PC-9 (cell line): ENCODE data around the gene ARHGAP5. TPM values are rescaled to one million over a fixed set of nuclear protein-coding genes. Genes with fewer than 3 reads are reported as not detected.

Experiments
- BruUV-seq: library from RNA; stranded (reverse); fragments of 400-500 nt; replicated peaks from 2 replicates; lab custom pipeline; 2021; lab: Mats Ljungman, UMichigan
- CTCF ChIA-PET: fragments of 300-600 bp; sonication (Branson Sonifier 250); formaldehyde crosslinking; loops from one replicate; lab custom pipeline; 2022; ENCODE audit warnings: antibody characterized with exemption; lab: Charles Lee
- POLR2A ChIA-PET: fragments of 300-600 bp; sonication (Branson Sonifier 250); formaldehyde crosslinking; loops from one replicate; lab custom pipeline; 2022; ENCODE audit warnings: antibody characterized with exemption; ENCODE audit not compliant: unreplicated experiment; lab: Charles Lee
- DNase-seq, 2 experiments: peaks; one replicate each; pipeline versions ENCODE4 v3.0.0 to v3.0.0-alpha.2; 2015 to 2022; ENCODE audit warnings: mixed read lengths in 1 of 2
- H2AFZ ChIP-seq: fragments of 200-600 bp; sonication (generic); 2 replicates; pipeline ENCODE4 v1.8.1; 2017; ENCODE audit warnings: antibody characterized with exemption
- H3F3A ChIP-seq: fragments of 200-600 bp; sonication (generic); 2 replicates; pipeline ENCODE4 v1.8.1; 2017; ENCODE audit warnings: antibody characterized with exemption, mild to moderate bottlenecking, low read depth; ENCODE audit not compliant: insufficient read depth
- H3K27ac ChIP-seq: fragments of 200-600 bp; sonication (generic); 2 replicates; pipeline ENCODE4 v1.6.1; 2016; ENCODE audit warnings: mixed run types
- H3K27me3 ChIP-seq: fragments of 200-600 bp; sonication (generic); 2 replicates; pipeline ENCODE4 v1.6.1; 2016; ENCODE audit warnings: low read depth, mixed run types; ENCODE audit not compliant: insufficient read depth
- H3K36me3 ChIP-seq: fragments of 200-600 bp; sonication (generic); 2 replicates; pipeline ENCODE4 v1.6.1; 2016; ENCODE audit warnings: low read depth, mixed run types
- H3K4me1 ChIP-seq: fragments of 200-600 bp; sonication (generic); replicated peaks from 2 replicates; pipeline ENCODE4 v1.6.1; 2016; ENCODE audit warnings: mixed run types; ENCODE audit not compliant: insufficient read depth
- H3K4me2 ChIP-seq: fragments of 200-600 bp; sonication (generic); 2 replicates; pipeline ENCODE4 v1.6.1; 2017; ENCODE audit warnings: mixed run types
- H3K4me3 ChIP-seq: fragments of 200-600 bp; sonication (generic); 2 replicates; pipeline ENCODE4 v1.6.1; 2016; ENCODE audit warnings: mixed run types
- H3K79me2 ChIP-seq: fragments of 200-600 bp; sonication (generic); 2 replicates; pipeline ENCODE4 v1.6.1; 2017; ENCODE audit warnings: low read depth, mixed run types
- H3K9me2 ChIP-seq: fragments of 200-600 bp; sonication (generic); 2 replicates; pipeline ENCODE4 v1.8.1; 2017; ENCODE audit warnings: mild to moderate bottlenecking; ENCODE audit not compliant: insufficient read depth
- H3K9me3 ChIP-seq: fragments of 200-600 bp; sonication (generic); 2 replicates; pipeline ENCODE4 v1.8.1; 2016; ENCODE audit warnings: low read depth; ENCODE audit not compliant: insufficient read depth
- H4K20me1 ChIP-seq: fragments of 200-600 bp; sonication (generic); 2 replicates; pipeline ENCODE4 v1.8.1; 2017; ENCODE audit not compliant: insufficient read depth
- EZH2 ChIP-seq: fragments of 200-600 bp; sonication (generic); IDR thresholded peaks from 2 replicates; pipeline ENCODE4 v1.8.0; 2017; ENCODE audit warnings: antibody characterized with exemption, low read depth
- intact Hi-C: fragments of 100-400 bp; cut with micrococcal nuclease; formaldehyde crosslinking; loops from one replicate; pipeline ENCODE4 v1.10.0; 2022; ENCODE audit not compliant: unreplicated experiment
- total RNA-seq: library from RNA; stranded (reverse); gene quantifications from 2 replicates; pipeline ENCODE4 v1.2.3, GENCODE V29; 2021
- TF ChIP-seq, protein P1 (sequence below): fragments of 200-600 bp; sonication (generic); conservative IDR thresholded peaks from 2 replicates; pipeline ENCODE4 v1.6.1; 2017; ENCODE audit warnings: mixed run types, antibody characterized with exemption, mild to moderate bottlenecking, moderate library complexity

The ARHGAP5 gene
- total RNA-seq, 1 experiment from 2014 or later = 58.6 TPM

DNA sequence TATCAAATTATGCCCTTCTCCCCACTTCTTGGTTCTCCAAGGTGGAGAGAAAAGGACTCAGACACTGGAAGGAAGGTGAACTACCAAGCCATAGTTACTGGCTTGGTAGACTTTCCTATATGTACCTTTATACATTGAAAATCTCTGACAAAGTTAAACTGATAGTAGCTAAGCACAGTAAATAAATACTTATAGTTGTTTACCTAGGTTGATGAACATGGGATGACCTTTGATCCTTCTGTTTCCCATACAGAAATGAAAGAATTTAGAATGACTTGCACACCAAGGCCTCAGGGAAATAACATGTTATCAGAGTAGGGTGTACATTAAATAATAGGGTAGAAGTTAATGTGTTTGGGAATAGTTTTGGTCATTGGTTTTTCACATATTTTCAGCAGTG lies 6.7 kb downstream of the ARHGAP5 start:
- POLR2A ChIA-PET = no interaction called here
- intact Hi-C loops = no loop called here
- CTCF ChIA-PET = no interaction called here
- peaks cover 48% of the 10 kb centered on the region for H3K4me1 ChIP-seq
- H3K4me3 ChIP-seq = no peak overlapping the region
- no peak for DNase-seq
- no peaks in the 10 kb centered on the region for H3K9me2 ChIP-seq
- no peak for TF ChIP-seq EZH2
- TF ChIP-seq, protein P1, sequence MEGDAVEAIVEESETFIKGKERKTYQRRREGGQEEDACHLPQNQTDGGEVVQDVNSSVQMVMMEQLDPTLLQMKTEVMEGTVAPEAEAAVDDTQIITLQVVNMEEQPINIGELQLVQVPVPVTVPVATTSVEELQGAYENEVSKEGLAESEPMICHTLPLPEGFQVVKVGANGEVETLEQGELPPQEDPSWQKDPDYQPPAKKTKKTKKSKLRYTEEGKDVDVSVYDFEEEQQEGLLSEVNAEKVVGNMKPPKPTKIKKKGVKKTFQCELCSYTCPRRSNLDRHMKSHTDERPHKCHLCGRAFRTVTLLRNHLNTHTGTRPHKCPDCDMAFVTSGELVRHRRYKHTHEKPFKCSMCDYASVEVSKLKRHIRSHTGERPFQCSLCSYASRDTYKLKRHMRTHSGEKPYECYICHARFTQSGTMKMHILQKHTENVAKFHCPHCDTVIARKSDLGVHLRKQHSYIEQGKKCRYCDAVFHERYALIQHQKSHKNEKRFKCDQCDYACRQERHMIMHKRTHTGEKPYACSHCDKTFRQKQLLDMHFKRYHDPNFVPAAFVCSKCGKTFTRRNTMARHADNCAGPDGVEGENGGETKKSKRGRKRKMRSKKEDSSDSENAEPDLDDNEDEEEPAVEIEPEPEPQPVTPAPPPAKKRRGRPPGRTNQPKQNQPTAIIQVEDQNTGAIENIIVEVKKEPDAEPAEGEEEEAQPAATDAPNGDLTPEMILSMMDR = no peak
- peaks cover 11% of the 10 kb centered on the region for H3F3A ChIP-seq
- H2AFZ ChIP-seq = no peak overlapping the region
- no peaks in the 10 kb centered on the region for H3K36me3 ChIP-seq
- no TSS peak for BruUV-seq
- H3K9me3 ChIP-seq = no peaks in the 10 kb centered on the region
- H4K20me1 ChIP-seq = peaks cover 24% of the 10 kb centered on the region
- no peaks in the 10 kb centered on the region for H3K27me3 ChIP-seq
- peaks cover 94% of the 10 kb centered on the region for H3K79me2 ChIP-seq
- no peak overlapping the region for H3K4me2 ChIP-seq
- H3K27ac ChIP-seq = no peak overlapping the region

DNA sequence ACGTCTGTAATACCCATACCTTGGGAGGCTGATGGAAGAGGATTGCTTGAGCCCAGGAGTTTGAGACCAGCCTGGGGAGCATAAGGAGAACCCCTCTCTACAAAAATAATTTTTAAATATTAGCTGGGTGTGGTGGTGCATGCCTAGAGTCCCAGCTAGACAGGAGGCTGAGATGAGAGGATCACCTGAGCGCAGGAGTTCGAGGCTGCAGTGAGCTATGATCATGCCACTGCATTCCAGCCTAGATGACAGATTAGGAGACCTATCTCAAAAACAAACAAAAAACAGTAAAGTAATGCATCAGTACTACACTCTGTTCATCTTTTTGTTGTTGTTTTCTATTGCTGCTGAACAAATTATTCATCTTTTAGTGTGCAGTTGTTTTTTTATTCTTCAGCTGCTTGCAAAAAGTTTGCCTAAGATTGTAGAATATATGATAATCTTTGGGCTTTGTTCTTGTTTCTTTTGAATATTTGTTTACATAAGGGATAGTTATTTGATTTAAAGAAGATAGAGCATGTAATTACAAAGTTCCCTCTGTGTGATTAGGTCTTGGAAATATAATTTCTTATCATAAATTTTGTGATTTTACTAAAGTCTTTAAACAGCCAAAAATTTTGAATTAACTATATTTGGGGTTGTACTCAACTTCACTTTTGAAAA lies 8.2 kb downstream of the ARHGAP5 start:
- Histone ChIP-seq H4K20me1 (peaks cover 24% of the 10 kb centered on the region), H3K9me3 (no peaks in the 10 kb centered on the region), H3K36me3 (peaks cover 2% of the 10 kb centered on the region), H3K4me2 (peak overlapping the region; percentile 16; the same call in 1 of the 2 replicates), H3K9me2 (no peaks in the 10 kb centered on the region), H3K4me3 (no peak overlapping the region), H3K79me2 (peaks cover 94% of the 10 kb centered on the region), H3K27ac (no peak overlapping the region), H3K4me1 (peaks cover 38% of the 10 kb centered on the region), H2AFZ (no peak overlapping the region), H3F3A (peaks cover 11% of the 10 kb centered on the region), H3K27me3 (no peaks in the 10 kb centered on the region)
- DNase-seq = no peak
- TF ChIP-seq, protein P1 = no peak
- POLR2A ChIA-PET = no interaction called here
- BruUV-seq = no TSS peak
- intact Hi-C loops = no loop called here
- CTCF ChIA-PET = no interaction called here

DNA sequence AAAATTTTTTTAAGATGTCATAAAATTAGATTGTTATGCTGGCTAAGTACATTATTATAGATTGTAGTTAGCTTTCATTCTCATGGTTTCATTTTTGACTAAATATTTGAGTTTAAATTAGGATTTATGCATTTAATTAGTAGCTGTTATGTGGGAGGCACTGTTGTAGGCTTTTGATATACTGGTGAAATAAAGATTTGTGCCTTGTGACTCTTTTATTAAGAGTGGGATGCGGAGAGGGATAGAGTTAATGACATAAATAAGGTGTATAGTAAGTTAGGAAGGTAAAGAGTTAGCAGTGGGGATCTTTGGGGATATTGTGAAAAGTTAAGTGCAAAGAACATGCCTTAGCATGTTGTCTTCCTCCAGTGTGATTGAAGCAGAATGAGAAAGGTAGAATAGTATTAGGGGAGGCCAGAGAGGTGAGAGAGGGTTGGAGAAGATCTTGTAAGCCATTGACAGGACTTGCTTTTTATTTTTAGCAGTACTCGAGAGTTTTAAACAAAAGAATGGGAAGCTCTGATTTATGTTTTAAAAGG lies 8.8 kb downstream of the ARHGAP5 start:
- TF ChIP-seq, protein P1 = no peak
- TF ChIP-seq EZH2 = no peak
- Histone ChIP-seq H2AFZ (no peak overlapping the region), H3F3A (peaks cover 11% of the 10 kb centered on the region), H4K20me1 (peaks cover 20% of the 10 kb centered on the region), H3K4me3 (no peak overlapping the region), H3K9me3 (no peaks in the 10 kb centered on the region), H3K27ac (no peak overlapping the region), H3K4me1 (peaks cover 38% of the 10 kb centered on the region), H3K9me2 (no peaks in the 10 kb centered on the region), H3K79me2 (peaks cover 93% of the 10 kb centered on the region), H3K4me2 (peak overlapping the region; percentile 16), H3K36me3 (peaks cover 8% of the 10 kb centered on the region), H3K27me3 (no peaks in the 10 kb centered on the region)
- BruUV-seq = no TSS peak
- ChIA-PET CTCF (no interaction called here), POLR2A (no interaction called here)
- DNase-seq = no peak
- intact Hi-C loops = no loop called here
